Stimulated activated CD8-positive, alpha-beta memory T cell treated with anti-CD3 and anti-CD28 coated beads, Interleukin-4, amount 100 ng/mL, for 48 hours (primary cell): ENCODE data around the gene BBS4.
"Not testable (repeated sequence)": the region's sequence is repeated elsewhere in the genome, so short reads cannot be mapped to it uniquely, and the experiment has no call there.

Source experiments
- DNase-seq: peaks from one replicate; pipeline ENCODE4 v3.0.0-alpha.2; 2020

The BBS4 gene

GRCh38 chr15:72706266-72706665 lies 20.3 kb downstream of the BBS4 start:
- no peak for DNase-seq

GRCh38 chr15:72708551-72709303 lies 22.7 kb downstream of the BBS4 start:
- DNase-seq = not testable (repeated sequence)

GRCh38 chr15:72722071-72722696 lies 36.2 kb downstream of the BBS4 start:
- DNase-seq = peak; percentile 83

- no peak for DNase-seq
Observed at GRCh38 chr15:72724028-72724427, 38.0 kb downstream of the BBS4 start.

GRCh38 chr15:72725446-72725845 lies 39.4 kb downstream of the BBS4 start:
- no peak for DNase-seq

GRCh38 chr15:72725851-72726250 lies 39.8 kb downstream of the BBS4 start:
- not testable (repeated sequence) for DNase-seq

- no peak for DNase-seq
Observed at GRCh38 chr15:72727154-72727553, 41.1 kb downstream of the BBS4 start.

- DNase-seq = not testable (repeated sequence)
Observed at GRCh38 chr15:72728249-72728648, 42.2 kb downstream of the BBS4 start.

- DNase-seq = no peak
Observed at GRCh38 chr15:72728821-72729220, 42.8 kb downstream of the BBS4 start.

- no peak for DNase-seq
Observed at GRCh38 chr15:72732086-72732485, 46.1 kb downstream of the BBS4 start.

GRCh38 chr15:72732516-72732915 lies 46.5 kb downstream of the BBS4 start:
- no peak for DNase-seq

- no peak for DNase-seq
Observed at GRCh38 chr15:72733941-72734738, 48.1 kb downstream of the BBS4 start.

GRCh38 chr15:72735111-72735510 lies 49.1 kb downstream of the BBS4 start:
- DNase-seq = no peak

GRCh38 chr15:72737061-72737460 lies 51.1 kb downstream of the BBS4 start:
- no peak for DNase-seq

- no peak for DNase-seq
Observed at GRCh38 chr15:72737723-72738122, 51.7 kb downstream of the BBS4 start.

- no peak for DNase-seq
Observed at GRCh38 chr15:72740219-72740618, 54.2 kb downstream of the BBS4 start.

- DNase-seq = no peak
Observed at GRCh38 chr15:72749700-72750099, 63.7 kb downstream of the BBS4 start.

GRCh38 chr15:72751751-72752455 lies 65.9 kb downstream of the BBS4 start:
- DNase-seq = no peak

GRCh38 chr15:72754096-72754495 lies 68.1 kb downstream of the BBS4 start:
- DNase-seq = no peak

GRCh38 chr15:72758182-72758581 lies 72.2 kb downstream of the BBS4 start:
- no peak for DNase-seq

GRCh38 chr15:72760590-72761260 lies 74.7 kb downstream of the BBS4 start:
- no peak for DNase-seq

GRCh38 chr15:72764656-72765055 lies 78.6 kb downstream of the BBS4 start:
- DNase-seq = no peak

- DNase-seq = no peak
Observed at GRCh38 chr15:72766025-72766424, 80.0 kb downstream of the BBS4 start.
